Tibial nerve (tissue), 4 donors: ENCODE results near the gene BAG5.

Experiments used
- CTCF ChIP-seq, 5 experiments: fragments of 200-600 bp in 3 of 5; fragments of 450-650 bp in 2 of 5; sonication (generic) in 3 of 5; IDR thresholded peaks; one replicate each; pipeline ENCODE4 v1.5.1; 2016 to 2019; ENCODE audit warnings: antibody characterized with exemption in 5 of 5, mild to moderate bottlenecking in 3 of 5, moderate library complexity in 2 of 5
- EP300 ChIP-seq, 2 donors: sonication (generic); formaldehyde crosslinking; IDR thresholded peaks; one replicate each; pipeline ENCODE4 v1.6.1; 2017; ENCODE audit warnings: antibody characterized with exemption in 2 of 2, mild to moderate bottlenecking in 1 of 2
- POLR2A ChIP-seq, 2 donors: fragments of 450-650 bp; IDR thresholded peaks; one replicate each; pipeline ENCODE4 v1.6.1; 2017; ENCODE audit warnings: antibody characterized with exemption in 2 of 2, mild to moderate bottlenecking in 2 of 2, moderate library complexity in 2 of 2

DNA sequence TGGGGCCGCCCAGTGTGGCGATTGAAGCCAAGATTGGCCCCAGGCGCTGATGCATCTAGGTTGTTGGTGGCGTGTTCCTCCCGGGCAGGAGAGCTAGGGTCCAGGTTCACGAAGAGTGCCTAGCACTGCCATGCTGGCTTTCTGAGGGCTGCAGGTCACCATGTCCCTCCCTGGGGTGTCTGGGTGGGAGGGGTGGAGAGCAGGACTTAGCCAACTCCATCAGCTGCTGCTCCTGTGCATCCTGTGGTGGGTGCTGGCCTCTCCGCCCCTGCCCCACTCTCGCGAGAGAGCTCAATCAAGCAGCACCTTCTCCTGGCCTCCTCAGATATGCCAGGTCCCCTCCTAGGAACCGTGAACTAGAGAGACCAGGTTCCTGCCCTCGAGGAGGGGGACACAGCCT lies 31.6 kb downstream of the BAG5 start:
- TF ChIP-seq CTCF (IDR thresholded peaks at IDR 0.05) (no peak), POLR2A (IDR thresholded peaks at IDR 0.05) (no peak), EP300 (IDR thresholded peaks at IDR 0.05) (no peak)
